Neuronal stem cell (in vitro differentiated cells): ENCODE measurements around the gene GATAD2B.
A peak's percentile ranks its signal among the peaks of the same experiment; 100 is the strongest.

ENCODE experiments used
- DNase-seq: peaks from one replicate; pipeline ENCODE4 v3.0.0-alpha.2; 2013; ENCODE audit warnings: low spot score
- H2AFZ ChIP-seq: one replicate; pipeline ENCODE4 v1.6.1; 2013; ENCODE audit warnings: mild to moderate bottlenecking, low read length, inconsistent platforms
- H2AK5ac ChIP-seq: 2 replicates; pipeline ENCODE4 v1.6.1; 2013; ENCODE audit warnings: low read depth, mild to moderate bottlenecking, inconsistent platforms, low read length, moderate library complexity, mixed read lengths
- H2BK120ac ChIP-seq: 2 replicates; pipeline ENCODE4 v1.6.1; 2013; ENCODE audit warnings: low read depth, mild to moderate bottlenecking, inconsistent platforms, low read length, moderate library complexity, mixed read lengths
- H2BK12ac ChIP-seq: one replicate; pipeline ENCODE4 v1.6.1; 2013; ENCODE audit warnings: low read length, inconsistent platforms
- H2BK15ac ChIP-seq: 2 replicates; pipeline ENCODE4 v1.6.1; 2013; ENCODE audit warnings: mild to moderate bottlenecking, low read length, inconsistent platforms, mixed read lengths
- H2BK5ac ChIP-seq: one replicate; pipeline ENCODE4 v1.6.1; 2013; ENCODE audit warnings: inconsistent platforms, mild to moderate bottlenecking, low read length, moderate library complexity
- H3K14ac ChIP-seq: one replicate; pipeline ENCODE4 v1.6.1; 2013; ENCODE audit warnings: low read length, inconsistent platforms
- H3K18ac ChIP-seq: 2 replicates; pipeline ENCODE4 v1.6.1; 2013; ENCODE audit warnings: low read length, inconsistent platforms
- H3K23ac ChIP-seq: 2 replicates; pipeline ENCODE4 v1.6.1; 2013; ENCODE audit warnings: low read depth, mild to moderate bottlenecking, mixed read lengths, low read length, inconsistent platforms; ENCODE audit not compliant: poor library complexity
- H3K27ac ChIP-seq: replicated peaks from 3 replicates; pipeline ENCODE4 v1.5.1; 2013; ENCODE audit warnings: low read length, inconsistent platforms
- H3K27me3 ChIP-seq, 3 experiments: 2 replicates each; pipeline ENCODE4 v1.6.1; 2013; ENCODE audit warnings: low read length in 3 of 3, mild to moderate bottlenecking in 2 of 3, inconsistent platforms in 1 of 3, low read depth in 1 of 3, mixed read lengths in 1 of 3, moderate library complexity in 1 of 3; ENCODE audit not compliant: control insufficient read depth in 3 of 3, insufficient read depth in 3 of 3
- H3K36me3 ChIP-seq, 2 donors: replicated peaks in 1 of 2; 2 replicates each; pipeline ENCODE4 v1.6.1; 2013; ENCODE audit warnings: low read length in 2 of 2; ENCODE audit not compliant: control insufficient read depth in 2 of 2, insufficient read depth in 2 of 2
- H3K4ac ChIP-seq: 2 replicates; pipeline ENCODE4 v1.6.1; 2013; ENCODE audit warnings: inconsistent platforms, mild to moderate bottlenecking, low read length, moderate library complexity
- H3K4me1 ChIP-seq, 2 donors: 1 replicate in 1 of 2; 2 replicates in 1 of 2; pipeline ENCODE4 v1.6.1; 2013; ENCODE audit warnings: low read length in 2 of 2, low read depth in 1 of 2; ENCODE audit not compliant: control insufficient read depth in 2 of 2, insufficient read depth in 1 of 2
- H3K4me2 ChIP-seq: one replicate; pipeline ENCODE4 v1.6.1; 2013; ENCODE audit warnings: mild to moderate bottlenecking, low read length, inconsistent platforms; ENCODE audit not compliant: insufficient read depth, poor library complexity, severe bottlenecking
- H3K4me3 ChIP-seq, 2 donors: 2 replicates each; pipeline ENCODE4 v1.5.1; 2013; ENCODE audit warnings: low read length in 2 of 2, mild to moderate bottlenecking in 2 of 2, inconsistent platforms in 1 of 2, moderate library complexity in 1 of 2
- H3K79me1 ChIP-seq: one replicate; pipeline ENCODE4 v1.6.1; 2013; ENCODE audit warnings: low read depth, mild to moderate bottlenecking, inconsistent platforms, low read length, moderate library complexity
- H3K9ac ChIP-seq: one replicate; pipeline ENCODE4 v1.6.1; 2013; ENCODE audit warnings: mild to moderate bottlenecking, low read depth, low read length, inconsistent platforms; ENCODE audit not compliant: poor library complexity
- H3K9me3 ChIP-seq, 2 donors: replicated peaks in 1 of 2; 2 replicates each; pipeline versions ENCODE3 to v1.6.1; 2013; ENCODE audit warnings: low read length in 2 of 2, mild to moderate bottlenecking in 2 of 2, inconsistent platforms in 1 of 2, low read depth in 1 of 2, mixed read lengths in 1 of 2, moderate library complexity in 1 of 2; ENCODE audit not compliant: control insufficient read depth in 2 of 2, insufficient read depth in 1 of 2
- H4K8ac ChIP-seq: one replicate; pipeline ENCODE4 v1.6.1; 2013; ENCODE audit warnings: low read depth, mild to moderate bottlenecking, inconsistent platforms, low read length, moderate library complexity
- H4K91ac ChIP-seq: one replicate; pipeline ENCODE4 v1.6.1; 2013; ENCODE audit warnings: low read length, low read depth, mild to moderate bottlenecking, inconsistent platforms; ENCODE audit not compliant: poor library complexity
- WGBS, 2 donors: extraction: QIAGEN DNeasy Blood & Tissue Kit; methylation state at CpG; one replicate each; pipeline ENCODE4 v1.1.7; 2013; ENCODE audit warnings: missing lambda C conversion rate in 2 of 2, mixed read lengths in 1 of 2; ENCODE audit not compliant: insufficient read length in 2 of 2, insufficient replicate concordance in 1 of 2; ENCODE audit errors: extremely low coverage in 2 of 2; 5-methylcytosine and 5-hydroxymethylcytosine counted together

Gene GATAD2B

GRCh38 chr1:153933955-153934354, 11.2 kb upstream of the GATAD2B start:
- DNase-seq, result no peak

GRCh38 chr1:153933430-153933829, 10.7 kb upstream of the GATAD2B start:
- no CpG with 5 or more reads among the region's 14 CpGs for WGBS, 2 donors
- Histone ChIP-seq H3K23ac (no peak overlapping the region), H3K4ac (no peak overlapping the region), H3K18ac (no peak overlapping the region), H2BK15ac (no peak overlapping the region), H3K36me3 (peaks cover 14 to 81% of the 10 kb centered on the region in 2 donors), H3K27me3 (no peaks in the 10 kb centered on the region), H3K14ac (no peak overlapping the region), H2AFZ (no peak overlapping the region), H4K91ac (no peak overlapping the region), H4K8ac (no peak overlapping the region), H2BK5ac (no peak overlapping the region), H3K79me1 (no peaks in the 10 kb centered on the region), H3K4me1 (no peaks in the 10 kb centered on the region), H3K9ac (peak overlapping the region; percentile 21), H2AK5ac (no peak overlapping the region), H3K4me2 (no peak overlapping the region), H3K4me3 (no peak overlapping the region), H2BK12ac (no peak overlapping the region), H2BK120ac (no peak overlapping the region), H3K9me3 (no peaks in the 10 kb centered on the region), H3K27ac (no peak overlapping the region)
- no peak for DNase-seq

More at GRCh38 chr1:153933955-153934354, 11.2 kb upstream of the GATAD2B start:
- H3K79me1 ChIP-seq, result no peaks in the 10 kb centered on the region
- no CpG with 5 or more reads among the region's 11 CpGs for WGBS, 2 donors
- H3K14ac ChIP-seq, result no peak overlapping the region
- H3K18ac ChIP-seq, result no peak overlapping the region
- H2BK5ac ChIP-seq, result no peak overlapping the region
- H3K9ac ChIP-seq, result no peak overlapping the region
- H2BK12ac ChIP-seq, result no peak overlapping the region
- peaks cover 14 to 86% of the 10 kb centered on the region in 2 donors for H3K36me3 ChIP-seq
- no peaks in the 10 kb centered on the region for H3K27me3 ChIP-seq
- H2BK120ac ChIP-seq, result no peak overlapping the region
- H2AFZ ChIP-seq, result no peak overlapping the region
- no peak overlapping the region for H3K4me2 ChIP-seq
- H3K23ac ChIP-seq, result no peak overlapping the region
- no peak overlapping the region for H2AK5ac ChIP-seq
- H2BK15ac ChIP-seq, result no peak overlapping the region
- H3K4me1 ChIP-seq, result no peaks in the 10 kb centered on the region
- no peak overlapping the region for H3K4me3 ChIP-seq
- no peak overlapping the region for H3K4ac ChIP-seq
- H4K8ac ChIP-seq, result no peak overlapping the region
- no peaks in the 10 kb centered on the region for H3K9me3 ChIP-seq
- H4K91ac ChIP-seq, result no peak overlapping the region
- H3K27ac ChIP-seq, result no peak overlapping the region

GRCh38 chr1:153932156-153933131, 9.7 kb upstream of the GATAD2B start:
- peak overlapping the region in 1 of 2 donors; percentile 12 for H3K4me3 ChIP-seq
- H2BK12ac ChIP-seq, result peak overlapping the region; percentile 58
- no peak overlapping the region for H2AK5ac ChIP-seq
- no peak overlapping the region for H4K91ac ChIP-seq
- no peak overlapping the region for H3K4ac ChIP-seq
- H3K79me1 ChIP-seq, result no peaks in the 10 kb centered on the region
- no peaks in the 10 kb centered on the region for H3K9me3 ChIP-seq
- H3K27me3 ChIP-seq, result no peaks in the 10 kb centered on the region
- H2BK120ac ChIP-seq, result no peak overlapping the region
- H4K8ac ChIP-seq, result no peak overlapping the region
- DNase-seq, result no peak
- H3K36me3 ChIP-seq, result peaks cover 13 to 76% of the 10 kb centered on the region in 2 donors
- H3K9ac ChIP-seq, result peak overlapping the region; percentile 21
- no peak overlapping the region for H3K27ac ChIP-seq
- no peak overlapping the region for H2BK5ac ChIP-seq
- WGBS, 2 donors, result no CpG with 5 or more reads among the region's 18 CpGs
- H3K18ac ChIP-seq, result peak overlapping the region; percentile 38
- H3K23ac ChIP-seq, result peak overlapping the region; percentile 91
- no peak overlapping the region for H2BK15ac ChIP-seq
- no peak overlapping the region for H3K4me2 ChIP-seq
- no peak overlapping the region for H2AFZ ChIP-seq
- no peaks in the 10 kb centered on the region for H3K4me1 ChIP-seq
- peak overlapping the region; percentile 71 for H3K14ac ChIP-seq
